IMR-90 (cell line): ENCODE data around the gene GPRC6A. TPM values are rescaled to one million over a fixed set of nuclear protein-coding genes. Genes with fewer than 3 reads are reported as not detected.

ENCODE experiments used
- ATAC-seq: fragments of 200-7000 bp; cut with Tn5 transposase; 2 replicates; pipeline ENCODE4 v1.9.1; 2020; ENCODE audit warnings: low read depth, mild to moderate bottlenecking, moderate library complexity
- BruUV-seq: library from RNA; stranded (reverse); fragments of 400-500 nt; replicated peaks from 2 replicates; lab custom pipeline; 2021; lab: Mats Ljungman, UMichigan
- CTCF ChIA-PET: fragments of 300-600 bp; formaldehyde crosslinking; extraction: SDS; loops from one replicate; lab custom pipeline; 2021; ENCODE audit warnings: antibody characterized with exemption; lab: Yijun Ruan, JAX
- POLR2A ChIA-PET: fragments of 300-600 bp; sonication (Branson Sonifier 250); formaldehyde crosslinking; loops from one replicate; lab custom pipeline; 2022; ENCODE audit warnings: antibody characterized with exemption; ENCODE audit not compliant: unreplicated experiment; lab: Charles Lee
- DNase-seq: peaks from one replicate; pipeline ENCODE4 v3.0.0; 2013
- H2AFZ ChIP-seq: replicated peaks from 2 replicates; pipeline ENCODE3; 2013; ENCODE audit warnings: low read length, mild to moderate bottlenecking; ENCODE audit not compliant: poor library complexity
- H2AK5ac ChIP-seq: 2 replicates; pipeline ENCODE4 v1.6.1; 2013; ENCODE audit warnings: low read depth, low read length, inconsistent platforms
- H2AK9ac ChIP-seq: replicated peaks from 2 replicates; pipeline ENCODE3; 2013; ENCODE audit warnings: mild to moderate bottlenecking, low read depth, low read length, moderate library complexity; ENCODE audit not compliant: poor library complexity
- H2BK120ac ChIP-seq: 2 replicates; pipeline ENCODE4 v1.6.1; 2013; ENCODE audit warnings: low read depth, low read length, inconsistent platforms
- H2BK15ac ChIP-seq: 3 replicates; pipeline ENCODE4 v1.6.1; 2013; ENCODE audit warnings: low read depth, low read length, inconsistent platforms
- H2BK20ac ChIP-seq: 2 replicates; pipeline ENCODE4 v1.6.1; 2013; ENCODE audit warnings: low read depth, mild to moderate bottlenecking, inconsistent platforms, low read length, moderate library complexity
- H2BK5ac ChIP-seq: 2 replicates; pipeline ENCODE4 v1.6.1; 2013; ENCODE audit warnings: mild to moderate bottlenecking, low read depth, low read length, inconsistent platforms; ENCODE audit not compliant: poor library complexity, severe bottlenecking
- H3K14ac ChIP-seq: replicated peaks from 2 replicates; pipeline ENCODE4 v1.6.1; 2013; ENCODE audit warnings: low read depth, low read length, inconsistent platforms
- H3K18ac ChIP-seq: 2 replicates; pipeline ENCODE4 v1.6.1; 2013; ENCODE audit warnings: low read depth, low read length, control low read depth
- H3K23ac ChIP-seq: 2 replicates; pipeline ENCODE4 v1.6.1; 2013; ENCODE audit warnings: low read depth, low read length, inconsistent platforms
- H3K27ac ChIP-seq: 2 replicates; pipeline ENCODE4 v1.5.1; 2013; ENCODE audit warnings: mild to moderate bottlenecking, control low read depth, low read length; ENCODE audit not compliant: insufficient read depth
- H3K27me3 ChIP-seq: 2 replicates; pipeline ENCODE4 v1.6.1; 2013; ENCODE audit warnings: low read length; ENCODE audit not compliant: control insufficient read depth, insufficient read depth
- H3K36me3 ChIP-seq: 2 replicates; pipeline ENCODE4 v1.6.1; 2013; ENCODE audit warnings: low read length, mixed read lengths; ENCODE audit not compliant: control insufficient read depth, insufficient read depth
- H3K4ac ChIP-seq: 2 replicates; pipeline ENCODE4 v1.6.1; 2013; ENCODE audit warnings: low read depth, low read length, inconsistent platforms
- H3K4me1 ChIP-seq: 2 replicates; pipeline ENCODE4 v1.6.1; 2013; ENCODE audit warnings: low read length, mixed read lengths; ENCODE audit not compliant: control insufficient read depth, insufficient read depth
- H3K4me2 ChIP-seq: 2 replicates; pipeline ENCODE4 v1.6.1; 2013; ENCODE audit warnings: low read depth, mild to moderate bottlenecking, control low read depth, low read length, moderate library complexity
- H3K4me3 ChIP-seq: 2 replicates; pipeline ENCODE4 v1.5.1; 2013; ENCODE audit warnings: low read depth, mild to moderate bottlenecking, control low read depth, low read length, moderate library complexity; ENCODE audit not compliant: insufficient read depth
- H3K56ac ChIP-seq: 2 replicates; pipeline ENCODE4 v1.6.1; 2013; ENCODE audit warnings: low read length, inconsistent platforms; ENCODE audit not compliant: insufficient read depth; ENCODE audit errors: extremely low read depth
- H3K79me1 ChIP-seq, 2 experiments: 2 replicates each; pipeline ENCODE4 v1.6.1; 2013; ENCODE audit warnings: low read length in 2 of 2, inconsistent platforms in 1 of 2, low read depth in 1 of 2
- H3K9ac ChIP-seq: 2 replicates; pipeline ENCODE4 v1.6.1; 2013; ENCODE audit warnings: low read depth, low read length, control low read depth
- H3K9me1 ChIP-seq: 2 replicates; pipeline ENCODE4 v1.6.1; 2013; ENCODE audit warnings: low read length, inconsistent platforms; ENCODE audit not compliant: insufficient read depth
- H3K9me3 ChIP-seq: 2 replicates; pipeline ENCODE4 v1.6.1; 2013; ENCODE audit warnings: low read length; ENCODE audit not compliant: control insufficient read depth, insufficient read depth
- H4K20me1 ChIP-seq: 2 replicates; pipeline ENCODE4 v1.6.1; 2013; ENCODE audit warnings: low read length, inconsistent platforms; ENCODE audit not compliant: insufficient read depth
- H4K5ac ChIP-seq: 2 replicates; pipeline ENCODE4 v1.6.1; 2013; ENCODE audit warnings: mild to moderate bottlenecking, low read depth, low read length, control low read depth
- H4K8ac ChIP-seq, 2 experiments: 2 replicates each; pipeline ENCODE4 v1.6.1; 2013; ENCODE audit warnings: low read depth in 2 of 2, low read length in 2 of 2, control low read depth in 1 of 2, inconsistent platforms in 1 of 2
- H4K91ac ChIP-seq: 2 replicates; pipeline ENCODE4 v1.6.1; 2013; ENCODE audit warnings: low read depth, low read length, inconsistent platforms; ENCODE audit not compliant: insufficient read depth
- MAZ ChIP-seq: IDR thresholded peaks from 2 replicates; pipeline ENCODE4 v1.6.1; 2012; ENCODE audit warnings: low read depth, mild to moderate bottlenecking, low read length, improper control_type of control experiment, moderate library complexity, borderline replicate concordance
- WGBS, 2 experiments: methylation state at CpG; one replicate each; pipeline versions ENCODE4 v1.1.5 to v1.1.7; 2013; ENCODE audit warnings: missing lambda C conversion rate in 2 of 2; ENCODE audit not compliant: insufficient read length in 1 of 2; ENCODE audit errors: extremely low coverage in 2 of 2; 5-methylcytosine and 5-hydroxymethylcytosine counted together
- dilution Hi-C: fragments of 300-500 bp; cut with HindIII; formaldehyde crosslinking; loops from one replicate; pipeline ENCODE4 v1.14.3; 2018; ENCODE audit warnings: low sequenced_read_pairs; ENCODE audit not compliant: unreplicated experiment
- in situ Hi-C: fragments of 300-500 bp; cut with MboI; formaldehyde crosslinking; loops from 3 replicates; pipeline ENCODE4 v1.14.3; 2019; ENCODE audit warnings: low sequenced_read_pairs, inconsistent platforms, mixed read lengths
- intact Hi-C: fragments of 100-400 bp; cut with micrococcal nuclease; formaldehyde crosslinking; loops from 2 replicates; pipeline ENCODE4 v1.10.0; 2022
- polyA plus RNA-seq, 3 experiments: library from polyadenylated mRNA; depleted of rRNA; stranded (reverse); fragments of >200 nt; gene quantifications; 2 replicates each; pipeline ENCODE4 v1.2.3, GENCODE V29; 2012; ENCODE audit warnings: low replicate concordance in 1 of 3
- total RNA-seq: library from RNA; depleted of rRNA; stranded (reverse); fragments of >200 nt; gene quantifications from 2 replicates; pipeline ENCODE4 v1.2.3, GENCODE V29; 2012

GPRC6A gene
- total and polyA plus RNA-seq, 2 of the 4 experiments (the other 2 are of a cell fraction): not detected

GRCh38 chr6:116762235-116762634 lies 66.6 kb downstream of the GPRC6A start:
- H4K5ac ChIP-seq: no peak overlapping the region
- H3K56ac ChIP-seq: no peak overlapping the region; the same call in 1 of the 2 replicates
- TF ChIP-seq MAZ: no peak
- H2AFZ ChIP-seq: no peak overlapping the region
- H3K27ac ChIP-seq: no peak overlapping the region
- no peak overlapping the region for H2AK9ac ChIP-seq
- no peaks in the 10 kb centered on the region for H3K36me3 ChIP-seq
- no peak overlapping the region for H2AK5ac ChIP-seq
- no peak overlapping the region for H3K4ac ChIP-seq
- in situ Hi-C loops (no loop called here), intact Hi-C loops (no loop called here), dilution Hi-C loops (no loop called here)
- no peak overlapping the region for H2BK15ac ChIP-seq
- peaks cover 12% of the 10 kb centered on the region for H3K27me3 ChIP-seq
- H3K4me2 ChIP-seq: no peak overlapping the region
- H3K14ac ChIP-seq: no peak overlapping the region
- H3K4me3 ChIP-seq: no peak overlapping the region
- no peaks in the 10 kb centered on the region for H3K4me1 ChIP-seq
- H3K9me1 ChIP-seq: no peaks in the 10 kb centered on the region
- no peak overlapping the region for H2BK120ac ChIP-seq
- WGBS, 2 experiments: no CpG with 5 or more reads among the region's 1 CpG
- no peak overlapping the region for H4K91ac ChIP-seq
- no peak overlapping the region for H3K9ac ChIP-seq
- ChIA-PET CTCF (no interaction called here), POLR2A (no interaction called here)
- no peaks in the 10 kb centered on the region for H4K20me1 ChIP-seq
- H2BK20ac ChIP-seq: no peak overlapping the region
- H3K79me1 ChIP-seq: no peaks in the 10 kb centered on the region
- no peak overlapping the region for H3K18ac ChIP-seq
- no peak overlapping the region for H4K8ac ChIP-seq
- DNase-seq: no peak
- H3K9me3 ChIP-seq: no peaks in the 10 kb centered on the region
- ATAC-seq: no peak
- BruUV-seq: no TSS peak
- no peak overlapping the region for H2BK5ac ChIP-seq
- H3K23ac ChIP-seq: no peak overlapping the region
